Measurements from ENCODE around the gene GUK1. TPM values are rescaled to one million over a fixed set of nuclear protein-coding genes. Genes with fewer than 3 reads are reported as not detected.

The GUK1 gene, protein sequence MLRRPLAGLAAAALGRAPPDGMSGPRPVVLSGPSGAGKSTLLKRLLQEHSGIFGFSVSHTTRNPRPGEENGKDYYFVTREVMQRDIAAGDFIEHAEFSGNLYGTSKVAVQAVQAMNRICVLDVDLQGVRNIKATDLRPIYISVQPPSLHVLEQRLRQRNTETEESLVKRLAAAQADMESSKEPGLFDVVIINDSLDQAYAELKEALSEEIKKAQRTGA
- total RNA-seq, result 394 and 419 TPM in 2 replicates

GRCh38 chr1:228139931-228140723 is at the start of gene GUK1:
Gene GUK1, plus strand, starts transcription at chr1:228140279. Its CDS starts 24 bp downstream, at chr1:228140303.

DNA sequence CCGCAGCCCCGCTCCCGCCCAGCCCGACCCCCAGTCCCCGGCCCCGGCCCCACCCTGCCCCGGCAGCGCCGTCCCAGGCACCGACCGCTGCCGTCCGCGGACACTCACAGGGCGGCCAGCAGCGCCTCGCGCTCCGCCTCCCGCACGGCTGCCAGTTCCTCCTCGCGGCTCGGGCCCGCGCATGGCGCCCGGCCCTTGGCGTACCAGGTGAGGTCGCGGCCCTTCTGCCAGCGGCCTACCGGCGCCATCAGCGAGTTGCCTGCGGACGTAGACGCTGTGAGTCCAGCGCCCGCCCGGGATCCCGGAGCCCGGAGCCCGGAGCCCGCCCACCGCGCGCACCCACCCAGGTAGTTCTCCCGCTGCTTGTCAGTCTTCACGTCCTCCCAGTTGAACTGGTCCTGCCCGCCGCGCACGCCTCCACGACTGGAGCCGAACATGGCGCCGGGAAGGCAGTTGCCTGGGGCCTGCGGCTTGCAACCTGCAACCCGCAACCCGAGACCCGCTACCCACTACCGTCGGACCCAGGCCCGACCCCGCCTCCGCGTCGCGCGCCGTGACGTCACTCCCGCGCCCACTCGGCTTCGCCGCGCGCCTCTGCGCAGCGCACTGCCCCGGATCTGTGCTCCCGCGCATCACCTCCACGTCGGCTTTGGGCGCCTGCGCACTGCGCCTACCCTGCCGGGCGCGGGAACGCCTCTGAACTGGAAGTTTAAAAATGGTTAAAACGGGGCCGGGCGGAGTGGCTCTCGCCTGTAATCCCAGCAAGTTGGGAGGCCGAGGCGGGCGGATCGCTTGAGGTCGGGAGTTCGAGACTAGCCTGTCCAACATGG is 37.1 kb upstream of the GUK1 start, which contains the start of gene C1orf35:
Gene C1orf35 (minus strand): TSS at position 535 of the 830 bp plus-strand sequence. CDS start 98 bp downstream, at position 437.

GRCh38 chr1:228109073-228109961 is 30.8 kb upstream of the GUK1 start, which contains the start of gene MRPL55:
Gene MRPL55, minus strand, starts transcription at chr1:228109299. Its CDS starts 1,039 bp downstream, at chr1:228108260.

GRCh38 chr1:228149406-228150119 is 9.5 kb downstream of the GUK1 start, which contains the start of gene GJC2:
Gene GJC2, plus strand, starts transcription at chr1:228149930. Its CDS starts 7,829 bp downstream, at chr1:228157759.

GRCh38 chr1:228165372-228166169 is 25.5 kb downstream of the GUK1 start, which contains the start of gene IBA57:
Gene IBA57, plus strand, starts transcription at chr1:228165804. Its CDS starts 13 bp downstream, at chr1:228165817.

Other genes with a start within 250 kb of the GUK1 start
- gene WNT9A, start 192.3 kb upstream of the GUK1 start, total RNA-seq, result 1.2 and 1.5 TPM in 2 replicates
- gene WNT3A, start 133.3 kb upstream of the GUK1 start, total RNA-seq, result 0.14 and 0.28 TPM in 2 replicates
- gene ARF1, start 57.6 kb upstream of the GUK1 start, total RNA-seq, result 302 and 424 TPM in 2 replicates
- gene C1orf35, start 37.0 kb upstream of the GUK1 start, total RNA-seq, result 23.6 and 27.2 TPM in 2 replicates
- gene MRPL55, start 31.0 kb upstream of the GUK1 start, total RNA-seq, result 119 and 123 TPM in 2 replicates
- 0.99 and 2.3 TPM in 2 replicates for gene GJC2, start 9.7 kb downstream of the GUK1 start, total RNA-seq
- 1.8 and 3.2 TPM in 2 replicates for gene IBA57, start 25.5 kb downstream of the GUK1 start, total RNA-seq
- 1.3 and 4.0 TPM in 2 replicates for gene OBSCN, start 67.8 kb downstream of the GUK1 start, total RNA-seq

Data from airway epithelial cell (primary cell).